MM.1S (cell line): ENCODE measurements around the gene RHOB.

Experiments used
- EZH2 ChIP-seq: fragments of 300-600 bp; sonication (generic); optimal IDR thresholded peaks from 2 replicates; pipeline ENCODE3; 2017; ENCODE audit warnings: low read depth, mild to moderate bottlenecking, antibody characterized with exemption, low read length, mixed read lengths
- TF ChIP-seq, protein P1 (sequence below): fragments of 300-600 bp; sonication (generic); IDR thresholded peaks from 2 replicates; pipeline ENCODE4 v1.5.1; 2016; ENCODE audit warnings: antibody characterized with exemption, low read length, mixed read lengths

DNA sequence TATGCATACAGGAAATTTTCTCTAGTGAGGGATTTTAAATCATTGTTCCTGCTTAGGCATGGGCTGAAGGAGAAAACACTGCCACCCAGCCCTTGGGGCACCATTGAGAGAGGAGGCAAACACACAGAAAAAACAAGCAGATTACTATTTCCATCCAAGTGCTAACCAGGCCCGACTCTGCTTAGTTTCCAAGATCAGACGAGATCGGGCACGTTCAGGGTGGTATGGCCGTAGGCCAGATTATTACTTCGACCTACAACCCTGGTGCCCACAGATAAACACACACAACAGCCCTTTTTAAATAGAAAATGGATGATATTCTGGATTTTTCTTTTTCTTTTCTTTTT, 45.4 kb upstream of the RHOB start:
- TF ChIP-seq, protein P1, sequence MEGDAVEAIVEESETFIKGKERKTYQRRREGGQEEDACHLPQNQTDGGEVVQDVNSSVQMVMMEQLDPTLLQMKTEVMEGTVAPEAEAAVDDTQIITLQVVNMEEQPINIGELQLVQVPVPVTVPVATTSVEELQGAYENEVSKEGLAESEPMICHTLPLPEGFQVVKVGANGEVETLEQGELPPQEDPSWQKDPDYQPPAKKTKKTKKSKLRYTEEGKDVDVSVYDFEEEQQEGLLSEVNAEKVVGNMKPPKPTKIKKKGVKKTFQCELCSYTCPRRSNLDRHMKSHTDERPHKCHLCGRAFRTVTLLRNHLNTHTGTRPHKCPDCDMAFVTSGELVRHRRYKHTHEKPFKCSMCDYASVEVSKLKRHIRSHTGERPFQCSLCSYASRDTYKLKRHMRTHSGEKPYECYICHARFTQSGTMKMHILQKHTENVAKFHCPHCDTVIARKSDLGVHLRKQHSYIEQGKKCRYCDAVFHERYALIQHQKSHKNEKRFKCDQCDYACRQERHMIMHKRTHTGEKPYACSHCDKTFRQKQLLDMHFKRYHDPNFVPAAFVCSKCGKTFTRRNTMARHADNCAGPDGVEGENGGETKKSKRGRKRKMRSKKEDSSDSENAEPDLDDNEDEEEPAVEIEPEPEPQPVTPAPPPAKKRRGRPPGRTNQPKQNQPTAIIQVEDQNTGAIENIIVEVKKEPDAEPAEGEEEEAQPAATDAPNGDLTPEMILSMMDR = no peak
- TF ChIP-seq EZH2 = no peak
